ENCODE data around the gene NRCAM.

The NRCAM gene

DNA sequence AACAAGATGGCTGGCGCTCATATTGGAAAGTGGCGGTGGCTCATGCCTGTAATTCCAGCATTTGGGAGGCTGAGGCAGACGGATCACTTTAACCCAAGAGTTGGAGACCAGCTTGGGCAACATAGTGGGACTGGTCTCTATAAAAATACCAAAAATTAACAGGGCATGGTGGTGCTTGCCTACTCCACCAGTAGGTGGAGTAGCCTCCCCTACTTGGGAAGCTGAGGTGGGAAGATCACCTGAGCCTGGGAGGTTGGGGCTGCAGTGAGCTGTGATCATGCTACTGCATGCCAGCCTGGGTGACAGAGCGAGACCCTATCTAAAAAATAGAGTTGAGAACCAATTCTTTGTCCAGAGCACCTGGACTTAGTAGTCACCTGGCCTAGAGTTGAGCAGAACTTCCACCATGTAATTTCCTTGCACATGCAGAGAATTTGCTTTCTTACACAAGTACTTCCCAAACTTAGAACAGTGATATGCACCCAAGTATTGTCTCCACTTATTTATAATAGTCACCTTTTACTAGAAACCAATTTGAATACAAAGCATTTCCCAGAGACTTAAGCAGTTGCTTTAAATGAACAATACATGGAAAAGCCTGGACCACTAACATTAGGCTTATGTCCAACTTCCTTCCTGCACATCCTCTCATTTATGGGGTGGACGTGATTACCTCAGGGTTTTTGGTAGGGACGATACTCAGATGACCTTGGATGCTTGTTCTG lies 342.0 kb downstream of the NRCAM start:
- DNase-seq, result no peak

DNA sequence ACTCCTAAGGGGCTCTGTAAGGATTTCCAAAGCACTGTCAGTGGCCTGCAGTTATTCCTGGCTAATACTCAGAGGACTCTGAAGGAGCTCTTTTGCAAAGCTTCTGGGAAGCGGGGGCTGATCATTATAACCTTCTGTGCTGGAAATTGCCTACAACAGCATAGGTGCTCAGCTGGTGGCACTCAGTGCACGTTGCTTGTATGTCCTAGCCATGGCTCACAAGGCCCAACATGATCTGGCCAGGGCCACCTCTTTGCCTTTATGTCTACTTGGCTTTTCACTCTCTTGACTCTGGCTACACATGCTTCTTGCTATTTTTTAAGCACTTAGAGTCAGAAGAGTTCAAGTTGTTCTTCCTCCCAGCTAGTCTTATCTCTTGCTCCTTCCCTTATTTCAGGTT lies 343.6 kb downstream of the NRCAM start:
- no peak for DNase-seq

DNA sequence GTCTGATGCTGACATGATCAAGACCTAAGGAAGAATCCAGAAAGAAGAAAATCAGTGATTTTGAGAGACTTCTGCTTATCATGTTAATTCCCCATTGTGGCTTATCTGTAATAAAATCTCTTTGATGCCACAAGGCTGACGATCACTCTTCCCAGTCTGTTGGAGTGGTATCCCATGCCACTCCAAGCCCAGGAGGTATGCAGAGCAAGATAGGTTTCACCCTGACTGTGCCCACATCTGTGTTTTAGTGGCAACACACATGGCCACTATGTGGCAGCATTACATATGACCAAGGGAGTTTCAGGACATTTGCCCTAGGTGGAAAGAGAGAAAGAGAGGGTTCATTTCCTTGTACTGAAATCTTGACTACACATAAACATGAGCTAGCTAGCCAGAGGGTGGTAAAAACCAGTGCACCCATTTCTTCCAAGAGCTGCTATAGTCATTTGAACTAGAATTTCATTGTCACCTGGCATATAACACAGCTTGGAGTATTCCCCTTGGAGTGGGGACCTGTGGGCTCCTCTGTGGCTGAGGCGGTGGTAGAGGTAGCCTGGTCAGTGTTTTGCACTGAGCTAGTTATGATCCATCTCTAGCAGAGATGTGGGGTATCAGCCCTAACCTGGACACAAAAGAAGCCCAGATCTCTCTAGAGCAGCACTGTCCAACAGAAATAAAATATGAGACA lies 346.9 kb downstream of the NRCAM start:
- DNase-seq, result no peak

DNA sequence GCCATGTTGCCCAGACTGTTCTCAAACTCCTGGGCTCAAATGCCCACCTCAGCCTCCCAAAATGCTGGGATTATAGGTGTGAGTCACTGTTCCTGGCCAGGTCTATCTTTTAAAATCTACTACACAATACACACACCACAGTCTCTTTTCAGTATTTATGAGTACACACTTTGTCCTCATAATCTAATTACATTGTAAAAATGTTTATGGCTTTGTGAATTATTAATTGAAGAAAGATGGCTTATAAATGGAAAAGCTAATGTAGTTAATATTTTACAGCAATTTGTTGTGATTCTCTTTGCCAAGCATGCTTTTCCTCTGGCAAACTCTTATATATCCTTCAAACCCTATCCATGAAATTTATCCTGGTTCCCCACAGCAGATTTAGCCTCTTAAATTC lies 348.1 kb downstream of the NRCAM start:
- DNase-seq, result no peak

DNA sequence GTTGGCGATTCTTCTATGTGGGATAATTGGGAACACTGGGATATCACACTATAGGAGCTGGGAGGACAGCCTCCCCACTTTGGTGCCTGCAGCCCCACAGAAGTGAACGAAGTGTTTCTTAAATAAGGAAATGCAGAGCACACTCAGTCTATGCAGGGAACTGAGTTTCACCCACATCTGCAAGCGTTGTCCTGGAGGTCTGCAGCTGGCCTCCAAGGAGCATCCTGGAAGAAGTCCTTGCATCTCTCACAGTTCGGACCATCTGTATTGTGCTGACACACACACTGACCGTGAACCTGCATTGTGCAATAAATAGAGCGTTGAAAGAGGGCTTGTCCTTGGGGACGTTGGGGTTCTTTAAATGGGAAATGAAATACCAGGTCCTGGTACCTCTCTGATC lies 351.9 kb downstream of the NRCAM start:
- no peak for DNase-seq

DNA sequence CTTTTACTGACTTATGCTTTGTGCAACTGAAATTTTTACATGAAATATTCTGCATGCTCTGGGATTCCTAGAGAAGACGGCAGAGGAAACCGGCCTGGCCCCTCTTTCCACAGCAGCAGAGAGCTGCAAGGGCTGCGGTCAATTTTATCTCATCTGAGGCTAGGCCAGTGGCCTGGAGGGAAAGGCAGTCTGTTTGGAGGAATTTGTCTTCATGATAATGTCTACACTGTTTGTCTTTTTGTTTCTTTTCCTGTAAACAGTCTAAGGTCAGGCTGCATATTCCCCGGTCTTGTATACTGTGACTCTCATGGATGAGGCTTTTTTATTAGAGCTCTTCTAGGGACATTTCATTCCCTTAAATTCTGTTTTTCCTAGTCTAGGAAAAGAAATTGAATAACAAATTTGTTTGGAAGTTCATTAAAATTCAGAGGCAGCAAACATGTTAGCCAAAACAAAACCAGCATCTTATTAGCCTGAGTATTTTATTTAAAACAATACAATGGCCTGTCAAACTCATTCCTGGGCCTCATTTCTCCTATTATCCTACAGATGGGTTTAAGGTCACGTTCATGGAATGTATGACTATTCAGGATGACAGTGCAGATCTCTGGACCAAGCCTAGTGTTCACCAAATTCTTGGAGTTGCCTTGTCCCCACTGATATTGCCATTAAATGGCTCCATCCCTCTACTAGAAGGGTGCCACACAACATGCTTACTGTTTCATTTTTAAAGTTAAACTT lies 352.5 kb downstream of the NRCAM start:
- no peak for DNase-seq

DNA sequence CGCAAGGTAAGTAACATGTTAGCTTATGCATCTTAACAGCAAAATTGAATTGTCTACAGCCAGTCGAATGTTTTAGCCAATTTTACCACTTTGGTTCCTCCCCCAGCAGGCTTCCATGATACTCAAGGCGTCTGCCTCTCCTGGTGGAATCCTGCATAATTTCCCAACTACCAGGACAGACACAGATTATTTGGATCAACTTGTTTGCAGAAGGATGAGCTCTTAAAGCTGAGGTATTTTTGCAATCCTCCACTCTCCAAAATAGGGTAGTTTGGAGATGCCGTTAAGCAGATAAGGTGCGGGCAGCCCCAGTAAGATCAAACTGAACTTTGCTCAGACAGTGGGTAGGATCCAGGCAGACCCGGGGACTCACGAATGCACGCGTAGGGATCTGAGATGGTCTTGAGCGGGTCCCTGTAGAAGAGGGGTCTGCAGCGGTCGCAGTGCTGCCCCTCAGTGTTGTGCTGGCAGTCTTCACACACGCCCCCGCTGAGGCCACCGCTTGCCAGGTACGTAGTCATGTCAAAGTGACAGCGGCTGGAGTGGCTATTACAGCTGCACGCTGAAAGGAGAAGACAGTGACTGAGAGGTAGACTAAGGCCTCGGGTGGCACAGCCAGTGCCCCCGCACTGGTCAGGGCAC lies 353.4 kb downstream of the NRCAM start:
- no peak for DNase-seq

DNA sequence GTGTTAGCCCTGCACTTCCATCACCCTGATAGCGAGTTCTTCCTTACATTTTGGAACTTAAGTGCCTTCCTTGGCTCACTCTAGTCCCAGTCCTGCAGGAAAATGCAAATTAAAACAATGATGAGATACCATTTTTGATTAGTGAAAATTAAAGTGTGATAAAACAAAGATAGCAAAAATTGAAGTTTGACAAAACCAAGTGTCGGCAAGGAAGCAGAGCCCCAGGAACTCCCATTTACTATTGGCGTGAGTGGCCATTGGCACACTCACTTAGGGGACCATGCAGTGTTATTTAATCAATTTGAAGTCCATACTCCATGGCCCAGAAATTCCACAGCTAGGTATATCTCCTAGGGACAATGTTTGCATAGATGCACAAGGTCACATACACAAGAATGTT lies 354.5 kb downstream of the NRCAM start:
- no peak for DNase-seq

DNA sequence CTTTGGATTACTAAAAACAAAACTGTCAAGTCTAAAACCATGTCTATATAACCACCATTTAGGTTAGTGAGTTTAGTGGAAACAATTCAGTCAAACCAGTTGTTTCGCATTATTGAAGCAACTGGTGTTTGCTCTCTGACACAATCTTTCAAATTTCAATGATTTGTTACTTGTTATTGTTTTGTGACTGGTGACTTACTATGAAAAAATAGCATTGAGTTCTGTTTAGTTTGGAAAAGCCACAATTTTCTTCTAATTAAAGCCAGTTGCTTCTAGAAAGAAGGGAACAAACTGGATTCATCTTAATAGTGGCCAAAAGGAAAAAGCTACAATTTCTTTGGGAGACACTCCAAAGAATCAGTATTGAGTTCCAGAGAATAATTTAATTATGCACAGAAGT lies 356.5 kb downstream of the NRCAM start:
- DNase-seq, result no peak

DNA sequence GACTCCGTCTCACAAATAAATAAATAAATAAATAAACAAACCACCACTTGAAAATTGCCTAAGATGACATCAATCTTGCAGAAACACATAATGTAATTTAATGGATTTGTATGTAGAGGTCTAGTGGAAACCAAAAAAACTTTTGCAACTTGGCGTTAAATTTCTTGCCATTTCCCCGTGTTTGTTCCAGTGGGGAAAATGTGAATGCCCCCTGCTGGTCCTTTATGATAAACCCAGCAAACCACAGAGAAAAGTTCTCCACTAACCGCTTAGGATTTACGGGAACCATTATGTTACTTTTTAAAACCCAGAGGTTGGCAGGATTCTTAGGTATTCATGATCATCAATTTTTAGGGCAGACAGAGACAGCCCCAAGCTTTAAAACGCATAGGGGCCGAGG lies 358.5 kb downstream of the NRCAM start:
- no peak for DNase-seq

All from NCI-H2171 (cell line).